ENCODE measurements around the gene PRMT2.

DNA sequence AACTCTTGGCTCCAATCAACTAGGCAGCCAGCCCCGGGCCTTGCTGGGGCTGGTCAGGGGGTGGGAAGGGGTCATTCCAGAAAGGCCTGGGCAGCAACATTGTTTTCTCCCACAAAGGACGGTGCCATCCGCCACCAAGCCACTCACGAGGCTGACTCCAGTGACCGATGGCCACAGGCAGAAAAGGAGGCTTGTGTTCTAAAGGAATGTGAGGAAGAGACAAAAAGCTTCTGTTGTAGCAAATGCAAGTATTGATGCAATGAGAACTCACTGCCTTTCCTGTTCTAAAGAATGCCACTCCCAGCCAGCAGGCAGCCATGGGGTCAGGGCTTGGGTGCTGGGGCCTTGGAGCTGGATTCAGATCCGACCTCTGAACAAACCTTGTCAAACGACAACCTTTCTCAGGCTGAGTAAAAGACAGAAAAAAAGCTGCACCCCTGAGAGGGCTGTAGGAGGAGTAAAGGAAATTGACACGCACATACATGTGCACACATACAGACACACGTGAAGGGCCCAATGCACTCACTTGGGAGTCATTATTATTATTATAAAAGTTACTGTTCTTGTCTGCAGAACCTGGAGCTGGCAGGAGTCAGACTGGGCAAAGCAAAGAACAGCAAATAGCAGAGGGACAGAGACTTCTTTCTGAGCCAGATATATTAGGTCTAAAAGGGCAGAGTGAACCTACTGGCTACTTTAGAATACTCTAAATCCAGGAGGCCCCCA lies 13.9 kb upstream of the PRMT2 start:
- no peak for TF ChIP-seq YY1 (IDR thresholded peaks at IDR 0.05; ENCODE audit: insufficient read depth, insufficient read length)
- TF ChIP-seq ZNF274 (IDR thresholded peaks at IDR 0.05; ENCODE audit: low read depth, low read length), result no peak
- TF ChIP-seq SUZ12 (IDR thresholded peaks at IDR 0.05; ENCODE audit: extremely low read depth, insufficient read depth, insufficient read length), result no peak
